CD4-positive, alpha-beta memory T cell (primary cell): ENCODE data around the gene SMAD6. TPM values are rescaled to one million over a fixed set of nuclear protein-coding genes. Genes with fewer than 3 reads are reported as not detected.
"Not testable (repeated sequence)": the region's sequence is repeated elsewhere in the genome, so short reads cannot be mapped to it uniquely, and the experiment has no call there.

Experiments used
- CTCF ChIA-PET: fragments of 350-600 bp; sonication (Branson Sonifier 250); formaldehyde crosslinking; loops from one replicate; lab custom pipeline; 2021; ENCODE audit warnings: inconsistent platforms; ENCODE audit not compliant: partially characterized antibody; lab: Charles Lee
- POLR2A ChIA-PET: fragments of 350-600 bp; sonication (Branson Sonifier 250); formaldehyde crosslinking; loops from one replicate; lab custom pipeline; 2021; ENCODE audit not compliant: partially characterized antibody; lab: Charles Lee
- DNase-seq, 5 donors: peaks; one replicate each; pipeline versions ENCODE4 v3.0.0 to v3.0.0-alpha.2; 2020 to 2022; ENCODE audit warnings: mixed read lengths in 1 of 5
- H3K27ac ChIP-seq: one replicate; pipeline ENCODE4 v1.7.0; 2013; ENCODE audit warnings: low read depth, low read length
- H3K27me3 ChIP-seq: 2 replicates; pipeline ENCODE4 v1.7.0; 2013; ENCODE audit warnings: mild to moderate bottlenecking, low read length, moderate library complexity; ENCODE audit not compliant: insufficient read depth
- H3K36me3 ChIP-seq: 2 replicates; pipeline ENCODE4 v1.7.0; 2013; ENCODE audit warnings: mild to moderate bottlenecking, low read length, moderate library complexity; ENCODE audit not compliant: insufficient read depth
- H3K4me1 ChIP-seq: 2 replicates; pipeline ENCODE4 v1.7.0; 2013; ENCODE audit warnings: mild to moderate bottlenecking, low read length, moderate library complexity; ENCODE audit not compliant: insufficient read depth
- H3K4me3 ChIP-seq, 2 donors: one replicate each; pipeline ENCODE4 v1.7.0; 2013; ENCODE audit warnings: low read length in 2 of 2, mild to moderate bottlenecking in 1 of 2
- H3K9me3 ChIP-seq, 2 donors: one replicate each; pipeline ENCODE4 v1.7.0; 2013; ENCODE audit warnings: low read length in 2 of 2, control low read depth in 1 of 2; ENCODE audit not compliant: control insufficient read depth in 1 of 2
- H3K27ac Mint-ChIP-seq, 7 donors: one replicate each; pipeline ENCODE4 v1.8.0; 2020 to 2021; ENCODE audit warnings: mixed read lengths in 7 of 7, mild to moderate bottlenecking in 6 of 7, inconsistent platforms in 3 of 7, moderate library complexity in 3 of 7
- H3K27me3 Mint-ChIP-seq, 2 donors: one replicate each; pipeline ENCODE4 v1.8.0; 2020 to 2021; ENCODE audit warnings: mixed read lengths in 2 of 2
- H3K36me3 Mint-ChIP-seq, 2 donors: one replicate each; pipeline ENCODE4 v1.8.0; 2020 to 2021; ENCODE audit warnings: mixed read lengths in 2 of 2, inconsistent platforms in 1 of 2, mild to moderate bottlenecking in 1 of 2
- H3K4me1 Mint-ChIP-seq, 4 donors: one replicate each; pipeline ENCODE4 v1.8.0; 2020 to 2021; ENCODE audit warnings: mixed read lengths in 4 of 4, mild to moderate bottlenecking in 1 of 4
- H3K4me3 Mint-ChIP-seq, 8 donors: one replicate each; pipeline ENCODE4 v1.8.0; 2020 to 2021; ENCODE audit warnings: mixed read lengths in 8 of 8, mild to moderate bottlenecking in 7 of 8, moderate library complexity in 6 of 8, inconsistent platforms in 3 of 8
- H3K9me3 Mint-ChIP-seq, 8 donors: one replicate each; pipeline ENCODE4 v1.8.0; 2020 to 2021; ENCODE audit warnings: mixed read lengths in 8 of 8, mild to moderate bottlenecking in 5 of 8, inconsistent platforms in 3 of 8, moderate library complexity in 1 of 8
- intact Hi-C: fragments of 100-400 bp; cut with micrococcal nuclease; formaldehyde crosslinking; loops from one replicate; pipeline ENCODE4 v1.15.1; 2023
- polyA plus RNA-seq, 2 donors: library from polyadenylated mRNA; unstranded; fragments of 300-500 nt; fragmentation: Illumina TruSeq; gene quantifications; one replicate each; pipeline ENCODE4 v1.2.3, GENCODE V29; 2021
- total RNA-seq, 2 experiments: library from RNA; stranded (reverse); gene quantifications; one replicate each; pipeline ENCODE4 v1.2.3, GENCODE V29; 2021

SMAD6 gene
- total and polyA plus RNA-seq, 4 experiments from 2014 or later = 0.09 to 0.11 TPM; not detected in 2

GRCh38 chr15:66684136-66684681 lies 17.8 kb upstream of the SMAD6 start:
- ChIA-PET CTCF (no interaction called here), POLR2A (no interaction called here)
- no peak overlapping the region for H3K27ac ChIP-seq
- Mint-ChIP-seq H3K4me1 (no peaks in the 10 kb centered on the region), H3K27ac (no peak overlapping the region), H3K27me3 (no peaks in the 10 kb centered on the region), H3K9me3 (peaks cover 0 to 10% (median 4%) of the 10 kb centered on the region in 8 donors), H3K36me3 (no peaks in the 10 kb centered on the region), H3K4me3 (no peak overlapping the region)
- H3K36me3 ChIP-seq = no peaks in the 10 kb centered on the region
- intact Hi-C loops = no loop called here
- no peaks in the 10 kb centered on the region for H3K27me3 ChIP-seq
- DNase-seq = no peak
- no peak overlapping the region for H3K4me3 ChIP-seq
- H3K9me3 ChIP-seq = no peaks in the 10 kb centered on the region
- H3K4me1 ChIP-seq = no peaks in the 10 kb centered on the region

- H3K27me3 Mint-ChIP-seq = no peaks in the 10 kb centered on the region
- CTCF ChIA-PET = interaction anchor here (1.4 kb wide), 1 partner anchor 19 kb away, joined by 3 read pairs; no protein-coding TSS in a partner anchor
- peak overlapping the region in 1 of 7 donors; percentile 3 for H3K27ac Mint-ChIP-seq
- no peak overlapping the region for H3K4me3 Mint-ChIP-seq
- Histone ChIP-seq H3K27ac (no peak overlapping the region), H3K9me3 (no peaks in the 10 kb centered on the region), H3K4me1 (no peaks in the 10 kb centered on the region), H3K36me3 (no peaks in the 10 kb centered on the region), H3K4me3 (no peak overlapping the region), H3K27me3 (no peaks in the 10 kb centered on the region)
- POLR2A ChIA-PET = no interaction called here
- no peaks in the 10 kb centered on the region for H3K4me1 Mint-ChIP-seq
- DNase-seq = no peak
- H3K9me3 Mint-ChIP-seq = peaks cover 0 to 10% (median 4%) of the 10 kb centered on the region in 8 donors
- intact Hi-C loops = no loop called here
- no peaks in the 10 kb centered on the region for H3K36me3 Mint-ChIP-seq
Observed at GRCh38 chr15:66685638-66686150, 16.3 kb upstream of the SMAD6 start.

GRCh38 chr15:66690912-66691311 lies 11.1 kb upstream of the SMAD6 start:
- H3K36me3 ChIP-seq, H3K4me3 ChIP-seq, DNase-seq, H3K4me3 Mint-ChIP-seq, intact Hi-C loops, H3K4me1 ChIP-seq, CTCF ChIA-PET, H3K27me3 ChIP-seq, H3K27ac ChIP-seq, H3K36me3 Mint-ChIP-seq, H3K9me3 Mint-ChIP-seq, H3K27me3 Mint-ChIP-seq, POLR2A ChIA-PET, H3K9me3 ChIP-seq: not testable (repeated sequence)
- H3K4me1 Mint-ChIP-seq = peaks cover 6 to 10% (median 7%) of the 10 kb centered on the region in 4 donors
- H3K27ac Mint-ChIP-seq = peak overlapping the region in 1 of 7 donors; percentile 42

- H3K36me3 Mint-ChIP-seq = no peaks in the 10 kb centered on the region
- CTCF ChIA-PET = no interaction called here
- Histone ChIP-seq H3K4me3 (no peak overlapping the region), H3K27ac (no peak overlapping the region), H3K27me3 (no peaks in the 10 kb centered on the region), H3K4me1 (peaks cover 10% of the 10 kb centered on the region), H3K36me3 (no peaks in the 10 kb centered on the region), H3K9me3 (no peaks in the 10 kb centered on the region)
- no peaks in the 10 kb centered on the region for H3K27me3 Mint-ChIP-seq
- no peaks in the 10 kb centered on the region for H3K9me3 Mint-ChIP-seq
- no peak overlapping the region for H3K4me3 Mint-ChIP-seq
- POLR2A ChIA-PET = no interaction called here
- no peak overlapping the region for H3K27ac Mint-ChIP-seq
- no peak for DNase-seq
- peaks cover 6 to 10% (median 7%) of the 10 kb centered on the region in 4 donors for H3K4me1 Mint-ChIP-seq
- intact Hi-C loops = no loop called here
Observed at GRCh38 chr15:66691727-66692126, 10.3 kb upstream of the SMAD6 start.

GRCh38 chr15:66692391-66692790 lies 9.6 kb upstream of the SMAD6 start:
- Mint-ChIP-seq H3K27ac (no peak overlapping the region), H3K9me3 (no peaks in the 10 kb centered on the region), H3K4me3 (no peak overlapping the region), H3K27me3 (no peaks in the 10 kb centered on the region), H3K4me1 (peaks cover 6 to 10% (median 7%) of the 10 kb centered on the region in 4 donors), H3K36me3 (no peaks in the 10 kb centered on the region)
- H3K27ac ChIP-seq = no peak overlapping the region
- no peak overlapping the region for H3K4me3 ChIP-seq
- H3K9me3 ChIP-seq = no peaks in the 10 kb centered on the region
- no peak for DNase-seq
- ChIA-PET POLR2A (interaction anchor here (0.6 kb wide), 1 partner anchor 11 kb away, joined by 3 read pairs; no protein-coding TSS in a partner anchor), CTCF (no interaction called here)
- intact Hi-C loops = no loop called here
- peaks cover 10% of the 10 kb centered on the region for H3K4me1 ChIP-seq
- H3K36me3 ChIP-seq = no peaks in the 10 kb centered on the region
- no peaks in the 10 kb centered on the region for H3K27me3 ChIP-seq

GRCh38 chr15:66692808-66693596 lies 9.0 kb upstream of the SMAD6 start:
- POLR2A ChIA-PET = interaction anchor here (0.6 to 0.7 kb wide), 2 partner anchors 11 to 12 kb away, joined by 3 read pairs; no protein-coding TSS in a partner anchor
- CTCF ChIA-PET = interaction anchor here (1.0 kb wide), 1 partner anchor 74 kb away, joined by 3 read pairs; no protein-coding TSS in a partner anchor
- H3K36me3 ChIP-seq = no peaks in the 10 kb centered on the region
- intact Hi-C loops = no loop called here
- DNase-seq = peak in 4 of 5 donors; percentile 3 to 12 (median 8)
- peak overlapping the region in 2 of 8 donors; percentile 7 to 10 for H3K4me3 Mint-ChIP-seq
- H3K27ac Mint-ChIP-seq = peak overlapping the region in 5 of 7 donors; percentile 26 to 82 (median 66)
- H3K27me3 Mint-ChIP-seq = no peaks in the 10 kb centered on the region
- no peaks in the 10 kb centered on the region for H3K27me3 ChIP-seq
- no peaks in the 10 kb centered on the region for H3K9me3 ChIP-seq
- H3K4me1 Mint-ChIP-seq = peaks cover 6 to 10% (median 7%) of the 10 kb centered on the region in 4 donors
- H3K9me3 Mint-ChIP-seq = no peaks in the 10 kb centered on the region
- H3K36me3 Mint-ChIP-seq = no peaks in the 10 kb centered on the region
- H3K27ac ChIP-seq = no peak overlapping the region
- no peak overlapping the region for H3K4me3 ChIP-seq
- H3K4me1 ChIP-seq = peaks cover 10% of the 10 kb centered on the region

GRCh38 chr15:66696770-66697169 lies 5.3 kb upstream of the SMAD6 start:
- peaks cover 0 to 4% of the 10 kb centered on the region in 2 donors for H3K27me3 Mint-ChIP-seq
- ChIA-PET POLR2A (no interaction called here), CTCF (no interaction called here)
- H3K4me1 ChIP-seq = peaks cover 16% of the 10 kb centered on the region
- no peaks in the 10 kb centered on the region for H3K27me3 ChIP-seq
- no peaks in the 10 kb centered on the region for H3K36me3 ChIP-seq
- H3K9me3 ChIP-seq = no peaks in the 10 kb centered on the region
- no peak overlapping the region for H3K4me3 Mint-ChIP-seq
- H3K9me3 Mint-ChIP-seq = no peaks in the 10 kb centered on the region
- intact Hi-C loops = no loop called here
- no peak for DNase-seq
- no peak overlapping the region for H3K4me3 ChIP-seq
- H3K36me3 Mint-ChIP-seq = no peaks in the 10 kb centered on the region
- no peak overlapping the region for H3K27ac ChIP-seq
- H3K4me1 Mint-ChIP-seq = peaks cover 11 to 22% (median 14%) of the 10 kb centered on the region in 4 donors
- no peak overlapping the region for H3K27ac Mint-ChIP-seq
